Stimulated activated CD4-positive, alpha-beta T cell treated with anti-CD3 and anti-CD28 coated beads, Interleukin-4, amount 100 ng/mL, for 1 hour (primary cell): ENCODE results near the gene PBX3.

Experiments used
- DNase-seq: peaks from one replicate; pipeline ENCODE4 v3.0.0-alpha.2; 2020

Gene PBX3

GRCh38 chr9:126000731-126001580, 253.8 kb downstream of the PBX3 start:
- DNase-seq, result no peak

GRCh38 chr9:126001581-126002225, 254.5 kb downstream of the PBX3 start:
- no peak for DNase-seq

GRCh38 chr9:126002476-126003350, 255.5 kb downstream of the PBX3 start:
- DNase-seq, result no peak

GRCh38 chr9:126009047-126009446, 261.9 kb downstream of the PBX3 start:
- DNase-seq, result no peak

- no peak for DNase-seq
These were observed 267.6 kb downstream of the PBX3 start for GRCh38 chr9:126014726-126015125.

GRCh38 chr9:126015424-126015823, 268.3 kb downstream of the PBX3 start:
- DNase-seq, result no peak

- DNase-seq, result no peak
These were observed 269.6 kb downstream of the PBX3 start for GRCh38 chr9:126016579-126017290.
